ENCODE data around the gene AUTS2. TPM values are rescaled to one million over a fixed set of nuclear protein-coding genes. Genes with fewer than 3 reads are reported as not detected.

Gene AUTS2
- total RNA-seq, 1 experiment from 2014 or later = 0.11 TPM

DNA sequence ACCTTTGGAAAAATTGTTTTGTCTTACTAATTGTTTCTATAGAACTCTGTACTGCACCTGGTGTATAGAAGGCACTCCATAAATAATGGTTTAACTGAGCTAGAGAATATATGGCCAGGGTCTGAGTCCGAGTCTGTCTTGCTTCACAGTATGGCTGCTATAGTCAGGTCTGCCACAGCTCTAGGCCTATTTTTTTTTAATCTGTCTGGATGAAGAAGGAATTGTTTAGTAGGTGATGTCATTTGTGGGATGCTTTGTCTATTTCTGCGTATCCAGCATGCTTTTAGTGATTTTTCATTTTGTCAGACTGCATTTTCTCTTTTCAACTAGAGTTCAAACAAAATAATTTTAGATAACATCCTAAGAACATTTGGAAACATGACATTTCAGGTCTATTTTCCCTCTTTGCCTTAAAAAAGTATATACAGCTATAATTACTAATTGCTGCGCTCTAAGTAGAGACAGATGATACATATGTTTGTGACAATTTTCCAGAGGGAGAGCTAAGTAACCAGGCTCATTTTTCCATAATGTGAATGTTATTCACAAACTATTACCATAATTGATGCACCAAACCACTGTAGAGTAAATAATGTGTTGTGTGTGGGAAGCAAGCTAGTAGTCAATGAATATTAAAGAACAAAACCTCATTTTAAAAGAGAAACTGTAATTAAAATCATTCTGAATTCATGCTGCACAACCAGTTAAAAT lies 361.7 kb downstream of the AUTS2 start:
- no peak for DNase-seq (ENCODE audit: low read depth, low spot score)
- in situ Hi-C loops (cut with HindIII; ENCODE audit: low pct_unique_long_range_greater_than_20kb, low sequenced_read_pairs) = no loop called here

DNA sequence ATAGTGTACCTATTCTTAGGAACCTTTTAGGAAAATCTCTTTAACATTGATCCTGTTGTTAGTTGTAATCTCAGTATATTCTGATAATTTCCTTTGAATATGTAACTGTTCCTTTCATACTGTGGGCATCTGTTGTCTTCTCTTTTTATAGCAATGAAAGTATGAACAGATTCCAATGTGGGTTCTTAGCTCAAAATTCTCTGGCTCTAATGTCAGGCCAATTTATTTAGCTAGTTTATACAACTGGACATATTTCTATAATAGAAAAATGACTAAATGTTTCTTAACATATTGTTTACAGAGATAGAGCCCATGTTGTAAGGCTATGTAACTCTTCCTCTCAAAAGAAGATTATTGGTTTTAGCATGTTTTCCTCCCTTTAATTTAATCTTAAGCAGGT lies 363.2 kb downstream of the AUTS2 start:
- in situ Hi-C loops (cut with HindIII; ENCODE audit: low pct_unique_long_range_greater_than_20kb, low sequenced_read_pairs) = no loop called here

DNA sequence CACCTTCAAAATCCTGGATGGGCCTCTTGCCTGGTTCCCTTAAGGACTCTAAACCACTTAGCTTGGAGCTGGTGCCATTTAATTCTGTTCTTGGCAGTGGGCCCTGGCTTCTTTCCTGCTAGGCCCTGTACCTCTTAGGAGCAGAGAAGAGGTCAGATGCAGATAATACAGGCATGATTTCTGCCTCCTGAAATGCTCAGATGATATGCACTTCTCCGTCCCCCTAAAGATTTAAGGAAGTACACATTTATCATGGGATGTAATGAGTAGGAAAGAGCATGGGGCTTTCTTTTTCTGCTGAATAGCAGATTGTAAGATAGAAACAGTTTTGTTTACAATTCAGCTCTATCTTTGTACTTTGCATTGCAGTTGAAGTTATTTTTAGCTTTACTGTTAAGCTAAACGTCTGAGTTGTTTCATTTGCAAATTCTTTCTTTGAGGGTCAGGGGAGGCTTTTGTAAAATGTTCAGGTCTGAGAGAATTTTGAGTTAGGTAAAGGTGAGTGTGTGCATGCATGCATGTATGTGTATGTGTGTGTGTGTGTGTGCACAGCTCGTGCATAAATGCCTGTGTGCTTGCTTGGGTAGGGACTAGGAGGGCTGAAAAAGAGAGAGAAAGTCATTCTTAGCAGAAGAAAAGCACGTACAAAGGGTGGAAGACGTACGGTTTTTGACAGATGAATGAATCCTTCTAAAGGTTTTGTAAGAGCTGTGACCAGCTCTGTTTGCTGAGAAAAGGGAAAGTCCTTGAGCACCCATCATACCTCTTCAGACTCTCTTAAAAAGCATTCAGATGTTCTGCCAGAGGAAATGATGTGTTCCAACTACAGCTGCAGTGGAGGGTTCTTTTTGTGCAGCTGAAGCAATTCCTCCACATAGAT lies 364.2 kb downstream of the AUTS2 start:
- in situ Hi-C loops (cut with HindIII; ENCODE audit: low pct_unique_long_range_greater_than_20kb, low sequenced_read_pairs) = no loop called here
- no peak for DNase-seq (ENCODE audit: low read depth, low spot score)

More for the DNA sequence above, 363.2 kb downstream of the AUTS2 start:
- no peak for DNase-seq (ENCODE audit: low read depth, low spot score)

DNA sequence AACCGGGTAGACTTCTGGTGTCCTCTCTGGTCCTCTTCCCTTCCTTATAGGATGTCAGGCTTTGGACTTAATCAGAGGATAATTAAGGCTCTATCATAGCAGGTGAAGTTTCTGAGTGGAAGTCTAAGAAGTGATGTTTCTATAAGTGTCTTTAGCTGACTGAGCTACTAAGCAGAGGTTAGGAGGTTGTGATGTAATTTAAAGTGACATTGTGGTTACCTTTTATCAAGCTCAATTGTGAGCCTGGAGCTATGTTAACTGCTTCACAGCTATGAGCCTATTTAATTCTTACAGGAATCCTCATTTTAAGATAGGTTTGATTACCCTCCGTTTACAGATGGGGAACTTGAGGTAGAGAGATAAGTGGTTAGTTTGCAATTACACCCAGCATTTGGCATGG lies 365.1 kb downstream of the AUTS2 start:
- in situ Hi-C loops (cut with HindIII; ENCODE audit: low pct_unique_long_range_greater_than_20kb, low sequenced_read_pairs) = no loop called here
- DNase-seq (ENCODE audit: low read depth, low spot score) = no peak

DNA sequence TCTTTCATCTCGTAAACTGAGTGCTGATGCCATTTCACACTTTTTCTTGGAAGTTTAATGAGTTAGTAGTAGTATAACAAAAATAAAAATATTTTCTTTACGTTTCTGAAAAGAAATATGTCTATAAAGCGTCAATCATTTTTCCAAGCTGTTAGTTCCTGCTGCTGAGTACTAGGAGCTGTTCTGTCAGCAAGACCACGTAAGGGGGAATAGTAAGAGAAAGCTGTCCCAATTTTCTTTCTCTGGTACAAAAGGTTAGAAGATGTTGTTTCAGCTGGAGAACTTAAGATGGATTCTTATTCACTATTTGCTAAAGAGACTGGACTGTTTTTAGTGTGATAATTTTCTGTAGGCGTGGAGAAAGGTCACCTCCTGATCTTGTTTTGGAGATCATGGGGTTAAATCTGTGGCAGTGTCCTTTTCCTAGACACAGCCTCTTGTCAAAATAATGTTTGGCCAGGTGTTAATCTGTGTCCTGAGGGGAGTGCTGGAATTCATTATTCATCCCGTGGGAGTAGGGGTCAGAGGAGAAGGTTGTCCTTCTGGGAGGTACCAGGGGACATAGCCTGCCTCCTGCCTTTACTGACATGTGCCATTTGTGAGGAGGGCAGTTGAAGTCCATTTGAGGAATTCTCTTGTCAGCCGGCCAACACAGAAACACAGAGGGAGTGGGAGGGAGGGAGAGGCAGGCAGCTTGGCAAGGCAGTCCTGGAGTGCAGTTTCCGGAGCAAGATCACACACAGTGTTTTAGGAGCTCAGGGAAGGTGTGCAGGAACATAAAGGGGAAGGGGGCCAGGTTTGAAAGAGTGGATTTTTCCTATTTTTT lies 368.7 kb downstream of the AUTS2 start:
- in situ Hi-C loops (cut with HindIII; ENCODE audit: low pct_unique_long_range_greater_than_20kb, low sequenced_read_pairs) = no loop called here
- DNase-seq (ENCODE audit: low read depth, low spot score) = no peak

DNA sequence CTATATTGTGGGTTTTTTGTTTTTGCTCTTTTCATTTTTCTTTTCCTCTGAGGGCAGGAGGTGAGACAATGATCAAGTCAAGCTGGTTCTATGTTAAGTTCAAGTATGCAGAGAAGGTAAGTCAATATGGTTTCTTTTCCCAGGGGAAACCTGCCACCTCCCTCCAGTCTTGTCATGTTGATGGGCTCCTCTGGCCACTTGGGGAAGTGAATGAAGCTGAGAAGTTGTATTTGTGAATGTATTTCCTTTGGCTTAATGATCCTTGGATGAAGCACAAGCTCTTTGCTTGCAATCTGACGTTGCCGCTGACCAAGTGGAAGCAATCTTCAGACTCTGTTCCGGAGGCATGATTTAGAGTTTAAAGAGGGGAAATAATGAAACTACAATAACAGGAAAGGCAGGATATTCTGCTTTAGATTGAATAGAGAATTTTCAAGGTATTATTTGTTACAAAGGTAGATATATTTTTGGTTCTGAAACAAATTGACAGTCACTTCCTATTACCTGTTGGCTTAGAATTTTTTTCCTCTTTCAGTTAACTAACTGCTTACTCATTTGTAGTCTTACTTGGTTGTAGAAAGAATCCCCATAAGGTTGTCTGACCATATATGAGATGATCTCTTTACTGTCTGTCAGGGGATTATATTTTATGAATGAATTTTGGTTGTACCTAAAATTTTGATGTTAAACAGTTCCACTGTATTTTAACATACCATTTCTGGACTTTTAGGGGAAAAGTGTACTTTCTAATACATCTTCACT lies 369.6 kb downstream of the AUTS2 start:
- in situ Hi-C loops (cut with HindIII; ENCODE audit: low pct_unique_long_range_greater_than_20kb, low sequenced_read_pairs) = no loop called here

DNA sequence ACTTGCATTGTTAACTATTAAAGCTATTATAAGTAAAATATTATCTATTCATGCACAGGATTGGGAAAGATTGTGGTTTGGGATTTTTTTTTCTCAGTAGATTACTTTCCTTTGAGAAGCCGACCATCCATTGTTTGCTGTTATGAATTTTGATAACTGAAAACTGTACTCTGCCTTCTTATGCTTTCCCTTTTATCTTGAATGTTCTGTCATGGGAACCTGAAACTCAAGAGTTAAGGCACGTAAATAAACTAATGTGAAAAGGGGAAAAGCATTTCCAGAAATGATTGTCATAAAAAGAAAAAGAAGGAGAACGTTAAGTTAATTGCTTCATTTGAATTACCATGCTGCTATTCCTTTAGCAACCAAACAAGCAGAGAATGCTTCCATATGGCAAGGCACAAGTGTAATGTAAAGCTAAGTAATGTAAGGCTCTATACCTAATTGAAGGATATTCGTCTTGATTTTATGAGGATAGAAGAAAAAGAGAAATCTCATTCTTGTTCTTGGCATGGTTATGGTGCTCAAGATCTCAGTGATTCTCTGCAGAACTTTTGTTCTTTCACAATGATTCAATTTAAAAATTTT lies 370.8 kb downstream of the AUTS2 start:
- in situ Hi-C loops (cut with HindIII; ENCODE audit: low pct_unique_long_range_greater_than_20kb, low sequenced_read_pairs) = no loop called here
- no peak for DNase-seq (ENCODE audit: low read depth, low spot score)

More for the DNA sequence above, 369.6 kb downstream of the AUTS2 start:
- DNase-seq (ENCODE audit: low read depth, low spot score) = no peak

DNA sequence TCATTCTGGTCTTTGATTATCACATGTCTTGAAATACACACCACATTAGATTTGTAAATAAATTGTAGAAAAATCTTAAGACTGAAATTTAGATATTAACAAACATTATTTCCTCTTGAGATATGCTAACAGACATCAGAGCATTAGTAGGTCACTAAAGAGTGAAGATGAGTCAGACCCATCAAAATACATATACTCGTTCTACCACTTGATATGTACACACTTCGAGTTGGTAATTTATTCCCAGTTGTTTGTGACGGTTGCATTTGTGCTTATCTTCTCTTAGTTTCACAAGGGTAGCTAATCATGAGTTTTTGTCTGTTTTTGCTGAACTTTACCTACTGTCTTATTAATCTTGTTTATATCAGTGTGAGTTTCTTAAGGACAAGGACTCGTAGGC lies 383.4 kb downstream of the AUTS2 start:
- in situ Hi-C loops (cut with HindIII; ENCODE audit: low pct_unique_long_range_greater_than_20kb, low sequenced_read_pairs) = no loop called here

DNA sequence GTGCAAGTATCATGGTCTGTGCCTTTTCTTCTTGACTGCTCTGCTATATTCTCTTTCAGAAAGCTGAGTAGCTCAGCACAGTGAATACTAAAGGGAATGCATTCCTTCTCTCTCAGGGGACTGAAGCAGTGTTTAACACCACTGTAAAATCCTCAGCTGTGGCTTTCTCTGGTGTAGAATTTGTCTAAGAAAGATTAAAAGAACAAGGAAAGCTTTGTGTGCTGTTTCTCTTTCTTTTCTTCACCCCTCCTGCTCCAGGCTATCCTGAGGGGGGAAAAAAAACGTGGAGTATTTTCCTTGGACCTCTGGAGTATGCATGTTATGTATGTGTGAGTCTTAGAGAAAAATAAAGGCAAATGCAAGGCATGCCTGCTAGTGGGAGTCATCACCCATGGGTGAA lies 383.9 kb downstream of the AUTS2 start:
- in situ Hi-C loops (cut with HindIII; ENCODE audit: low pct_unique_long_range_greater_than_20kb, low sequenced_read_pairs) = no loop called here
- peak; percentile 68 for DNase-seq (ENCODE audit: low read depth, low spot score)

More for the DNA sequence above, 383.4 kb downstream of the AUTS2 start:
- no peak for DNase-seq (ENCODE audit: low read depth, low spot score)

DNA sequence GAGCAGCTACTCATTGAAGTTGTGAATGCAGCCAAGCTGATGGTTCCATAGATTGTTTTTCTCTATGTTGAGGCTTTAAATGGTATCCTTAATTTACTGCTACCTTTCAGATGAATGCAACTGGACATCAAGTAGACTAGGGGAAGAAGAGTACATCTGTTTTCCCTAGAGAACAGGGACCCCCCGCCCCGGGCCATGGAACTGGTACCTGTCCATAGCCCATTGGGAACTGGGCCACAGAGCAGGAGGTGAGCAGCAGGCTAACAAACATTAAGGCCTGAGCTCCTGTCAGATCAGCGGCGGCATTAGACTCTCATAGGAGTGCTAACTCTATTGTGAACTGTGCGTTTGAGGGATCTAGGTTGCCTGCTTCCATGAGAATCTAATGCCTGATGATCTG lies 391.3 kb downstream of the AUTS2 start:
- in situ Hi-C loops (cut with HindIII; ENCODE audit: low pct_unique_long_range_greater_than_20kb, low sequenced_read_pairs) = no loop called here
- DNase-seq (ENCODE audit: low read depth, low spot score) = no peak

DNA sequence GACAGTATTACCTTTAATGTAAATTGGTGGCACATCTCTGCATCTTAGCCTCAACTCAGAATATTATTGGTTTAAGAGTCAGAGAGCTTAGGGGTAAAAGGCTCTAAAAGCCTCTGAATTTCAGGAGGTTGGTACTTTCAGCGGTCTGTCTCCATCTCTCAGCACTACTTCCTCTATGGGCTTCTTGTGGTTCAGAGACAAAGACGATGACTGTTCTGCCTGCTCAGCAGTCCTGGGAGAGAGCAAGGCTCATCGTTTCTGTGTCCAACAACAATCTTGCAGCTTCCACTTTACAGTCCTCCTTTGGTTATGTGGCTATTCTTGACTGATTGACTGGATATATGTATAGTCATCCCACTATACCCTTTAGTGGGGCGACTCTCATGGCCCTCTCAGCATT lies 394.7 kb downstream of the AUTS2 start:
- in situ Hi-C loops (cut with HindIII; ENCODE audit: low pct_unique_long_range_greater_than_20kb, low sequenced_read_pairs) = no loop called here
- DNase-seq (ENCODE audit: low read depth, low spot score) = no peak

DNA sequence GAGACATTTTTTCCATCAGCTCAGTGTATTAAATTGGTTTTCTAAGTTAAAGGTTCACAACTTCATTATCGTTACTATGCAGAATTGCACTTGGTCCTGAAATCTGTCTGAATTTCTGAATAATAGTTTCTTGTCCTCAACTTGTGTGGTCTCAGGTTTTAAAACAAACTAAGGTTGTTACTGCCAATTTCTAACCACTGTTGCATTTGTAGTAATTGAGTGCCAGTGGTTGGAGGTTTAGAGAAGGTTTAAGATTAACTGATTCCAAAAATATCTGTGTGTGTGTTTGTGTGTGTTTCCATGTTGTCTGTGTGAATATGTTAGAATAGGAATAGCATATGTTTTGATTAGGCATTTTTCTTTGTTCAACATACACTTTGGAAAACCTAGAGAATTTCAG lies 395.9 kb downstream of the AUTS2 start:
- DNase-seq (ENCODE audit: low read depth, low spot score) = no peak
- in situ Hi-C loops (cut with HindIII; ENCODE audit: low pct_unique_long_range_greater_than_20kb, low sequenced_read_pairs) = no loop called here

DNA sequence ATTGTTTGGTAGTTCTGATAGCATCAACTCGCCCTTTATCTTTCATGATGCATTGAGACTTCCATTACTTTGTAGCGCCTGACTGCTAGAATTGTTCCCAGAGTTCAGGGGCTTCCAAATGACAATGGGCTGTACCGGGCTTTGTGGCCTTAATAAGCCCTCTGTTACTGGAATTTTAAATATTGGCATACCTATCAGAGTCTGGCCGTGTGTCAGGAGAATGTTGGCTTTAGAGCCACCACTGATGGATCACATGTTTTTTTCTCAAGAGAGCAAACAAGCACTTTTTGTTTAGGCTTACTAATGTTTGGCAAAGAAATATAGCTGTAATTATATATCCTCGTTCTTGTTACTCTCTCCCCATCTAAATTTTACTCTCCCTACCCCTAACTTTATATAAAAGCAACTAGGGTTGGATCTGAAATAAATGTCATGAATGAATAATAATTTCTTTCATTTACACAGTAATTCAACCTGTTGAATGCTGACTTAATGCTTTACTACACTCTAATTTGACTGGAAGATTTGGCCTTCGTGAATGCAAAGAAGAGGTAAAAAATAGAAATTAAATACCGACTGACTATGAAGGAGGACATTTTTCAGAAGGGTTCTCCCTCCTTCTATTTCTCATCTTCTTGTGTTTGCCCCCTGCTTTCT lies 396.7 kb downstream of the AUTS2 start:
- no peak for DNase-seq (ENCODE audit: low read depth, low spot score)
- in situ Hi-C loops (cut with HindIII; ENCODE audit: low pct_unique_long_range_greater_than_20kb, low sequenced_read_pairs) = no loop called here

DNA sequence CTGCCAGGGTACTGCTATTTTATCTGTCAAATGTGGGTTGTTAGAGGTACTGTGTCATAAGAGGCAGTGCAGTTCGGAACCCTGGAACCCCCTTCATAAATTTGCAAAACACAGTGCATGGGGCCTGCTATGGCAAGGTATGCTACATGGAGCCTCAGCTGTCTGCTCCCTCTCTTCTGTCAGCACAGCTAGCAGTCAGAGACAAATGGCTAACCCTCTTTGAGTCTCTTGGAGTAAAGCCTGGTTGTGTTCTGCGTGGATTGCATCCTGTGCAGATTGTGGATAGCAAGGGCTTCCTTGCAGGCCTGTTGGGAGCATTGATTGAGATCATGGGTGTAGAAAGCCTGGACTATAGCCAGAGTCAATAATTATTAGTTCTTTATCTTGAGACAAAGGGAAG lies 397.8 kb downstream of the AUTS2 start:
- no peak for DNase-seq (ENCODE audit: low read depth, low spot score)
- in situ Hi-C loops (cut with HindIII; ENCODE audit: low pct_unique_long_range_greater_than_20kb, low sequenced_read_pairs) = no loop called here

DNA sequence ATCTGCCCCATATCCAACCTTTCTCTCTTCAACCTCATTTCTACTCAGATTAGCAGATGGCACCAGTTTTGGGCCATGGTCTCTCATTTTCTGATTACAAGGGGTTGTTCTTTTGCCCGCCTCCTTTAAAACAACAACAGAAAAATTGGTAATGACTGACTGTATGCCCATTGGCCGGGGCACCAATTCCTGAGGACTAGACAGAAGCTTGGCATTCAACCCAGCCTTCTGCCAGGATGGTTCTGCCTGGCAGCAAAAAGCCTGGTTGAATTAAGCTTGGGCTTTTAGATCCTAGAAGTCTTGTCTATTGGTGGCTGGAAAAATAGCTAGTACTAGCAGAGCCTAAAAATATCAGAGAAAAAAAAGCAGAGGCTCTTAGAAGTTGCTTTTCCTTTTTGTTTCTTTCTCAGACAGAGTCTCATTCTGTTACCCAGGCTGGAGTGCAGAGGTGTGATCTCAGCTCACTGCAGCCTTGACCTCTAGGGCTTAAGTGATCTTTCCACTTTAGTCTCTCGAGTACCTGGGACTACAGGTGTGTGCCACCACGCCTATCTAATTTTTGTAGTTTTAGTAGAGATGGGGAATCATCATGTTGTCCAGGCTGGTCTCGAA lies 402.6 kb downstream of the AUTS2 start:
- in situ Hi-C loops (cut with HindIII; ENCODE audit: low pct_unique_long_range_greater_than_20kb, low sequenced_read_pairs) = no loop called here

DNA sequence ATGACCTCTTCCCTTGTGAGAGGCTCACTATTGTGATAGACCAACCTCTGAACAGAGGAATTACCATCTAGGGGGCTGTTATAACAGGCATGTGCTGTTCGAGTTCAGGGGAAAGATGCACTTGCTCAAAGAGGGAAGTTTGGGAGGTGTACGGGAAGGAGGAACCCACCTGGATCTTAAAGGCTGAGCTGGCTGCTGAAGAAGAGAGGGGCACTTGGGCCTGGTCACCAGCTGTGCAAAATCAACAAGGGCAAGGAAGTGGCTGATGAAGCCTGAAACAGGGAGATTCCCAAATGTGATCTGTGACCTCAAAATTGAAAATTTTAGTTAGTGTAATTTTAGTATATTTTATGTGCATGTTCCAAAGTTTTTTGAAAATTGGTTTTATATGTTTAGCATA lies 407.2 kb downstream of the AUTS2 start:
- in situ Hi-C loops (cut with HindIII; ENCODE audit: low pct_unique_long_range_greater_than_20kb, low sequenced_read_pairs) = no loop called here
- DNase-seq (ENCODE audit: low read depth, low spot score) = no peak

More for the DNA sequence above, 402.6 kb downstream of the AUTS2 start:
- no peak for DNase-seq (ENCODE audit: low read depth, low spot score)
